ENCODE data around the gene GRM1.

DNA sequence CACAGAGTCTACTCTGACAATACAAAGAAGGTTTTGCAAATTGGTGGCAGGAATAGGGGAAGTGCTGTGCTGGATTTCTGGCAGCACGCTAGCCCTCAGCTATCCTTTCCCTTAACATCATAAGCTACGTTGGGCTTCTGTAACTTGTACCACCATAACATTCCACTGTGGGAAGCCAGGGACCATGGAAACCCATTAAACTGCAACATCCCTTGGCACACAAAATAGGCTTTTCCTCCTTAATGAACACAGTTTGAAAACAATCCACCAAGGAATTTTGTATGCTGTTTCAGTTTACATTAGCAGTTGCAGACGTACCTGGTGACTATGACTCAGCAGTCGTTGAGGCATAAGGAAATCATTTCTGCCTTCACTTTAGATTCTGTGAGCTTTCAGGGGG lies 310.9 kb downstream of the GRM1 start:
- no peak for TF ChIP-seq POLR2A (IDR thresholded peaks at IDR 0.05)
- no peak for TF ChIP-seq CTCF (IDR thresholded peaks at IDR 0.05)
- TF ChIP-seq EP300 (IDR thresholded peaks at IDR 0.05): no peak

All from stomach (tissue), 4 donors.